ENCODE measurements around the gene SPDEF.

SPDEF gene

GRCh38 chr6:34544776-34545471 lies 11.2 kb downstream of the SPDEF start:
- no peak for DNase-seq (ENCODE audit: low spot score)

GRCh38 chr6:34544052-34544604 lies 12.0 kb downstream of the SPDEF start:
- DNase-seq (ENCODE audit: low spot score), result no peak

GRCh38 chr6:34543421-34543820 lies 12.7 kb downstream of the SPDEF start:
- no peak for DNase-seq (ENCODE audit: low spot score)

- no peak for DNase-seq (ENCODE audit: low spot score)
These were observed 15.3 kb downstream of the SPDEF start for GRCh38 chr6:34540841-34541240.

GRCh38 chr6:34540222-34540621 lies 15.9 kb downstream of the SPDEF start:
- DNase-seq (ENCODE audit: low spot score), result no peak

GRCh38 chr6:34539181-34539580 lies 16.9 kb downstream of the SPDEF start:
- no peak for DNase-seq (ENCODE audit: low spot score)

- DNase-seq (ENCODE audit: low spot score), result no peak
These were observed 17.5 kb downstream of the SPDEF start for GRCh38 chr6:34538581-34538980.

GRCh38 chr6:34537922-34538550 lies 18.1 kb downstream of the SPDEF start:
- no peak for DNase-seq (ENCODE audit: low spot score)

- DNase-seq (ENCODE audit: low spot score), result no peak
These were observed 18.9 kb downstream of the SPDEF start for GRCh38 chr6:34536959-34537848.

GRCh38 chr6:34536251-34536958 lies 19.7 kb downstream of the SPDEF start:
- no peak for DNase-seq (ENCODE audit: low spot score)

GRCh38 chr6:34535646-34536045 lies 20.5 kb downstream of the SPDEF start:
- no peak for DNase-seq (ENCODE audit: low spot score)

GRCh38 chr6:34535199-34535598 lies 20.9 kb downstream of the SPDEF start:
- DNase-seq (ENCODE audit: low spot score), result no peak

GRCh38 chr6:34534656-34535055 lies 21.5 kb downstream of the SPDEF start:
- no peak for DNase-seq (ENCODE audit: low spot score)

GRCh38 chr6:34534146-34534545 lies 22.0 kb downstream of the SPDEF start:
- DNase-seq (ENCODE audit: low spot score), result no peak

- DNase-seq (ENCODE audit: low spot score), result no peak
These were observed 23.9 kb downstream of the SPDEF start for GRCh38 chr6:34532230-34532629.

GRCh38 chr6:34531580-34532201 lies 24.4 kb downstream of the SPDEF start:
- DNase-seq (ENCODE audit: low spot score), result no peak

- no peak for DNase-seq (ENCODE audit: low spot score)
These were observed 25.3 kb downstream of the SPDEF start for GRCh38 chr6:34530753-34531365.

GRCh38 chr6:34529665-34530327 lies 26.3 kb downstream of the SPDEF start:
- DNase-seq (ENCODE audit: low spot score), result no peak

- no peak for DNase-seq (ENCODE audit: low spot score)
These were observed 27.0 kb downstream of the SPDEF start for GRCh38 chr6:34528996-34529664.
